ENCODE results near the gene AQP12A.

The AQP12A gene

GRCh38 chr2:240717181-240717641 lies 25.5 kb downstream of the AQP12A start:
- H3K36me3 ChIP-seq, result no peaks in the 10 kb centered on the region
- H3K27me3 ChIP-seq, result no peaks in the 10 kb centered on the region
- TF ChIP-seq CTCF (IDR thresholded peaks at IDR 0.05; ENCODE audit: low read depth, low read length), result no peak

GRCh38 chr2:240717681-240718581 lies 26.3 kb downstream of the AQP12A start:
- no peaks in the 10 kb centered on the region for H3K4me1 ChIP-seq
- H3K27me3 ChIP-seq, result no peaks in the 10 kb centered on the region
- no peak for DNase-seq
- no peaks in the 10 kb centered on the region for H3K36me3 ChIP-seq
- TF ChIP-seq CTCF (IDR thresholded peaks at IDR 0.05; ENCODE audit: low read depth, low read length), result no peak
- H3K4me3 ChIP-seq (ENCODE audit: low read depth, low read length), result no peak overlapping the region
- no peaks in the 10 kb centered on the region for H3K9me3 ChIP-seq

More at GRCh38 chr2:240717181-240717641, 25.5 kb downstream of the AQP12A start:
- DNase-seq, result no peak
- H3K4me3 ChIP-seq (ENCODE audit: low read depth, low read length), result no peak overlapping the region
- H3K9me3 ChIP-seq, result no peaks in the 10 kb centered on the region
- H3K4me1 ChIP-seq, result no peaks in the 10 kb centered on the region

- no peak for TF ChIP-seq CTCF (IDR thresholded peaks at IDR 0.05; ENCODE audit: low read depth, low read length)
- Histone ChIP-seq H3K36me3 (no peaks in the 10 kb centered on the region), H3K27me3 (no peaks in the 10 kb centered on the region), H3K4me3 (ENCODE audit: low read depth, low read length) (no peak overlapping the region), H3K9me3 (no peaks in the 10 kb centered on the region), H3K4me1 (no peaks in the 10 kb centered on the region)
- no peak for DNase-seq
Measured at GRCh38 chr2:240718896-240719490, 27.3 kb downstream of the AQP12A start.

GRCh38 chr2:240719676-240720545 lies 28.2 kb downstream of the AQP12A start:
- TF ChIP-seq CTCF (IDR thresholded peaks at IDR 0.05; ENCODE audit: low read depth, low read length), result no peak
- Histone ChIP-seq H3K9me3 (no peaks in the 10 kb centered on the region), H3K4me1 (no peaks in the 10 kb centered on the region), H3K27me3 (no peaks in the 10 kb centered on the region), H3K36me3 (no peaks in the 10 kb centered on the region), H3K4me3 (ENCODE audit: low read depth, low read length) (no peak overlapping the region)
- no peak for DNase-seq

- no peaks in the 10 kb centered on the region for H3K36me3 ChIP-seq
Measured at GRCh38 chr2:240720686-240721595, 29.3 kb downstream of the AQP12A start.

More at GRCh38 chr2:240720686-240721595, 29.3 kb downstream of the AQP12A start:
- Histone ChIP-seq H3K4me3 (ENCODE audit: low read depth, low read length) (no peak overlapping the region), H3K9me3 (no peaks in the 10 kb centered on the region; the same call in 1 of the 2 replicates), H3K4me1 (no peaks in the 10 kb centered on the region), H3K27me3 (no peaks in the 10 kb centered on the region)
- DNase-seq, result no peak
- no peak for TF ChIP-seq CTCF (IDR thresholded peaks at IDR 0.05; ENCODE audit: low read depth, low read length)
